T-cell (primary cell): ENCODE results near the gene STARD8. TPM values are rescaled to one million over a fixed set of nuclear protein-coding genes. Genes with fewer than 3 reads are reported as not detected.

Experiments
- ATAC-seq, 4 experiments: fragments of 200-7000 bp in 3 of 4; fragments of 150-1000 bp in 1 of 4; cut with Tn5 transposase; replicated peaks in 1 of 4; 1 replicate in 3 of 4; 2 replicates in 1 of 4; pipeline ENCODE4 v1.10.0; 2021; ENCODE audit warnings: moderate library complexity in 3 of 4, mild to moderate bottlenecking in 2 of 4, moderate number of reproducible peaks in 1 of 4
- CTCF ChIA-PET, 2 donors: fragments of 300-600 bp; sonication (Branson Sonifier 250); formaldehyde crosslinking; loops; one replicate each; lab custom pipeline; 2022; ENCODE audit warnings: antibody characterized with exemption in 2 of 2; lab: Charles Lee
- POLR2A ChIA-PET, 2 donors: fragments of 300-600 bp; sonication (Branson Sonifier 250); formaldehyde crosslinking; loops; one replicate each; lab custom pipeline; 2022; ENCODE audit warnings: antibody characterized with exemption in 2 of 2; lab: Charles Lee
- DNase-seq, 35 experiments: peaks; one replicate each; pipeline versions ENCODE4 v3.0.0 to v3.0.0-alpha.2; 2013 to 2023
- H3K27ac ChIP-seq: one replicate; pipeline ENCODE4 v1.5.1; 2013; ENCODE audit warnings: low read length
- H3K27me3 ChIP-seq, 2 experiments: replicated peaks in 1 of 2; 1 replicate in 1 of 2; 2 replicates in 1 of 2; pipeline versions ENCODE4 v1.6.1 to v1.7.0; 2013; ENCODE audit warnings: low read length in 1 of 2, mixed read lengths in 1 of 2; ENCODE audit not compliant: control insufficient read depth in 2 of 2, insufficient read depth in 2 of 2; ENCODE audit errors: extremely low read depth in 1 of 2
- H3K36me3 ChIP-seq, 2 donors: 1 replicate in 1 of 2; 2 replicates in 1 of 2; pipeline versions ENCODE4 v1.6.1 to v1.7.0; 2013; ENCODE audit warnings: low read length in 1 of 2; ENCODE audit not compliant: control insufficient read depth in 2 of 2, insufficient read depth in 1 of 2; ENCODE audit errors: extremely low read depth in 1 of 2
- H3K4me1 ChIP-seq, 2 experiments: 1 replicate in 1 of 2; 2 replicates in 1 of 2; pipeline versions ENCODE4 v1.6.1 to v1.7.0; 2013; ENCODE audit warnings: low read length in 2 of 2, mixed read lengths in 1 of 2; ENCODE audit not compliant: insufficient read depth in 2 of 2, control insufficient read depth in 1 of 2; ENCODE audit errors: extremely low read depth in 1 of 2
- H3K4me3 ChIP-seq, 2 donors: 1 replicate in 1 of 2; 2 replicates in 1 of 2; pipeline versions ENCODE4 v1.5.1 to v1.7.0; 2013; ENCODE audit warnings: mild to moderate bottlenecking in 2 of 2, low read length in 1 of 2, moderate library complexity in 1 of 2; ENCODE audit not compliant: control insufficient read depth in 1 of 2; ENCODE audit errors: extremely low read depth in 1 of 2
- H3K9me3 ChIP-seq: 2 replicates; pipeline ENCODE4 v1.7.0; 2013
- H3K27ac Mint-ChIP-seq, 2 donors: one replicate each; pipeline ENCODE4 v1.8.0; 2020 to 2021; ENCODE audit warnings: mild to moderate bottlenecking in 2 of 2, mixed read lengths in 2 of 2
- H3K27me3 Mint-ChIP-seq, 2 donors: one replicate each; pipeline ENCODE4 v1.8.0; 2021 to 2022; ENCODE audit warnings: mixed read lengths in 2 of 2
- H3K36me3 Mint-ChIP-seq: one replicate; pipeline ENCODE4 v1.8.0; 2021; ENCODE audit warnings: mixed read lengths
- H3K4me1 Mint-ChIP-seq, 3 donors: one replicate each; pipeline ENCODE4 v1.8.0; 2020 to 2022; ENCODE audit warnings: mixed read lengths in 3 of 3, mild to moderate bottlenecking in 1 of 3
- H3K4me3 Mint-ChIP-seq, 3 donors: one replicate each; pipeline ENCODE4 v1.8.0; 2020 to 2022; ENCODE audit warnings: mild to moderate bottlenecking in 3 of 3, mixed read lengths in 3 of 3, moderate library complexity in 3 of 3
- H3K9me3 Mint-ChIP-seq, 3 donors: one replicate each; pipeline ENCODE4 v1.8.0; 2020 to 2022; ENCODE audit warnings: mixed read lengths in 3 of 3
- WGBS: methylation state at CpG from one replicate; pipeline ENCODE4 v1.1.5; 2013; ENCODE audit warnings: missing lambda C conversion rate; ENCODE audit not compliant: insufficient coverage; 5-methylcytosine and 5-hydroxymethylcytosine counted together
- total RNA-seq, 35 experiments: library from RNA in 6 of 35; stranded (reverse) in 6 of 35; fragments of 120-200 nt in 1 of 35; gene quantifications; one replicate each; pipeline versions ENCODE4 v1.2.1 to v1.2.4 and lab custom pipeline; 2013 to 2026

Gene STARD8
- total RNA-seq, 5 donors from 2014 or later (not counting 1 experiment from before 2014, with no cell fraction given), result 0.13 to 0.64 (median 0.25) TPM

DNA sequence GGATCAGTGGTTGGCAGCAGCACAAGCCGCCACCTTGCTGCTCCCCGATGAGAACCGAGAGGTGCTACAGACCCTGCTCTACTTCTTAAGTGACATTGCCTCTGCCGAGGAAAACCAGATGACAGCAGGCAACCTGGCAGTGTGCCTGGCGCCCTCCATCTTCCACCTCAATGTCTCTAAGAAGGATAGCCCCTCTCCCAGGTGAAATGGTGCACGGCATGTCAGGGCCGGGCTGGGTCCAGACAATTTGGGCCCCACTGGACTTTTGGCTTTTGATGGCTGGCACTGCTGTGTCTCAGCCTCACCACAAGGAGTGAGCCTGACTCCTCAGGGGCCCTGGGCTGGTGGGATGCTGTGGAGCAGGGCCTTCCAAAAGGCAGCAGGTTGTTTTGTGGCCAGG is 74.1 kb downstream of the STARD8 start:
- ATAC-seq, result no peak
- no peak overlapping the region for H3K27ac Mint-ChIP-seq
- CTCF ChIA-PET, result no interaction called here
- no peak overlapping the region for H3K27ac ChIP-seq
- H3K27me3 ChIP-seq, result peaks cover 0 to 5% of the 10 kb centered on the region in 2 experiments
- no peak for DNase-seq
- no peaks in the 10 kb centered on the region for H3K36me3 ChIP-seq
- H3K4me3 ChIP-seq, result no peak overlapping the region
- H3K36me3 Mint-ChIP-seq, result no peaks in the 10 kb centered on the region
- H3K4me1 ChIP-seq, result no peaks in the 10 kb centered on the region
- no peaks in the 10 kb centered on the region for H3K27me3 Mint-ChIP-seq
- POLR2A ChIA-PET, result no interaction called here
- no peaks in the 10 kb centered on the region for H3K4me1 Mint-ChIP-seq
- no peaks in the 10 kb centered on the region for H3K9me3 ChIP-seq
- 100% methylated on average over 1 of the region's 7 CpGs for WGBS
- no peaks in the 10 kb centered on the region for H3K9me3 Mint-ChIP-seq
- H3K4me3 Mint-ChIP-seq, result no peak overlapping the region

DNA sequence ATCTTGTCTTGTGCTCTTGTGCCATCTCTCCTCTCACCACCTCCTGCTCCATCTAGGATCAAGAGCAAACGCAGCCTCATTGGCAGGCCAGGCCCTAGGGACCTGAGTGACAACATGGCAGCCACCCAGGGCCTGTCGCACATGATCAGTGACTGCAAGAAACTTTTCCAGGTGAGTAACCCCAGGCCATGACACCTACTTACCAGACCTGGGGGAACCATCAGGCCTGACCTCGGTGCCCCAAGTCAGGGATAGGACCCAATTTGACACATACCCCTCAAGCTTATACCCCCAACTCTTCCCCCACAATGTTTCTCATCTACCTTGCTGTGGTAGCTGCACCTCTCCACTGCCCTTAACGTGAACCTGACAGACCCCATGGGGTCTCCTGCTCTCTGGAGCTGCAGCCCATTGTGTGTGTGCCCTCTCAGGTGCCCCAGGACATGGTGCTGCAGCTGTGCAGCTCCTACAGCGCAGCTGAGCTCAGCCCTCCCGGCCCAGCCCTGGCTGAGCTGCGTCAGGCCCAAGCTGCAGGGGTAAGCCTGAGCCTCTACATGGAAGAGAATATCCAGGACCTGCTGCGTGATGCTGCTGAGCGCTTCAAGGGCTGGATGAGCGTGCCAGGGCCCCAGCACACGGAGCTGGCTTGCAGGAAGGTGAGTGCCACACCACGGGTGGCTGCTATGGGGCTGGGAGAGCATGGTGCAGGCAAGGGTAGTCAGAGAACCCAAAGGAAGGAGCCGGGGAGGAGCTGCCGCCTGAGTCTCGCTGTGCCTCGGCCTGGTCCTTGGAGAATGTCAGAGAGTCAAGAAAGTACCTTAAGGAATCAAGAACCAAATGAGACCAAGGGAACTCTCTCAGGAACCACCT is 74.8 kb downstream of the STARD8 start:
- 87% methylated on average over 5 of the region's 16 CpGs for whole genome bisulfite sequencing
- Mint-ChIP-seq H3K36me3 (no peaks in the 10 kb centered on the region), H3K27me3 (peaks cover 0 to 2% of the 10 kb centered on the region in 2 donors), H3K4me1 (no peaks in the 10 kb centered on the region), H3K27ac (no peak overlapping the region), H3K9me3 (no peaks in the 10 kb centered on the region), H3K4me3 (no peak overlapping the region)
- Histone ChIP-seq H3K27ac (no peak overlapping the region), H3K4me3 (no peak overlapping the region), H3K36me3 (no peaks in the 10 kb centered on the region), H3K4me1 (no peaks in the 10 kb centered on the region), H3K9me3 (no peaks in the 10 kb centered on the region), H3K27me3 (peaks cover 0 to 5% of the 10 kb centered on the region in 2 experiments)
- ATAC-seq (no peak), DNase-seq (no peak)
- CTCF ChIA-PET, result no interaction called here
- POLR2A ChIA-PET, result no interaction called here

DNA sequence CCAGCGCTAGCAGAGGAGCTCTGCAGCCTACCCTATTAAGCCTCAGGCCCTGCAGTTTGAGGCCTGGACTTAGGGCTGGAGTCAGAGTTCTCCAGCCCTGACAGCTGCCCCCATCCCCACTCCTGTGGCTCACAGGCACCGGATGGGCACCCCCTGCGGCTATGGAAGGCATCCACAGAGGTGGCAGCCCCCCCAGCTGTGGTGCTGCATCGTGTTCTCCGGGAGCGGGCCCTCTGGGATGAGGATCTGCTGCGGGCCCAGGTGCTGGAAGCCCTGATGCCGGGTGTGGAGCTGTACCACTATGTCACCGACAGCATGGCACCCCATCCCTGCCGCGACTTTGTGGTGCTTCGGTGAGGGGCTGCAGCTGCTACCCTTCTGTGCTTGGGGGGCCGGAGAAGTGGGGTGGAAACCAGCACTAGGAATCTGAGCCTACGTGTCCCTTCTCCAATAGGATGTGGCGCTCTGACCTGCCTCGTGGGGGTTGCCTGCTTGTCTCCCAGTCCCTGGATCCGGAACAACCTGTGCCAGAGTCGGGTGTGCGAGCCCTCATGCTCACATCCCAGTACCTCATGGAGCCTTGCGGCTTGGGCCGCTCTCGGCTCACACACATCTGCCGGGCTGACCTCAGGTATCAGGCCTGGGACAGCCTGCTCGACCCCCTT is 76.2 kb downstream of the STARD8 start:
- DNase-seq (no peak), ATAC-seq (no peak)
- no peaks in the 10 kb centered on the region for H3K9me3 Mint-ChIP-seq
- H3K36me3 Mint-ChIP-seq, result no peaks in the 10 kb centered on the region
- H3K4me3 Mint-ChIP-seq, result no peak overlapping the region
- H3K4me1 Mint-ChIP-seq, result no peaks in the 10 kb centered on the region
- Histone ChIP-seq H3K4me1 (no peaks in the 10 kb centered on the region), H3K4me3 (no peak overlapping the region), H3K27ac (no peak overlapping the region), H3K27me3 (peaks cover 0 to 5% of the 10 kb centered on the region in 2 experiments), H3K36me3 (no peaks in the 10 kb centered on the region), H3K9me3 (no peaks in the 10 kb centered on the region)
- no peak overlapping the region for H3K27ac Mint-ChIP-seq
- H3K27me3 Mint-ChIP-seq, result peaks cover 0 to 5% of the 10 kb centered on the region in 2 donors
- POLR2A ChIA-PET, result no interaction called here
- WGBS, result 93% methylated on average over 11 of the region's 24 CpGs
- CTCF ChIA-PET, result interaction anchor here in 1 of 2 donors (0.6 kb wide), 1 partner anchor 507 kb away, joined by 3 read pairs; no protein-coding TSS in a partner anchor

DNA sequence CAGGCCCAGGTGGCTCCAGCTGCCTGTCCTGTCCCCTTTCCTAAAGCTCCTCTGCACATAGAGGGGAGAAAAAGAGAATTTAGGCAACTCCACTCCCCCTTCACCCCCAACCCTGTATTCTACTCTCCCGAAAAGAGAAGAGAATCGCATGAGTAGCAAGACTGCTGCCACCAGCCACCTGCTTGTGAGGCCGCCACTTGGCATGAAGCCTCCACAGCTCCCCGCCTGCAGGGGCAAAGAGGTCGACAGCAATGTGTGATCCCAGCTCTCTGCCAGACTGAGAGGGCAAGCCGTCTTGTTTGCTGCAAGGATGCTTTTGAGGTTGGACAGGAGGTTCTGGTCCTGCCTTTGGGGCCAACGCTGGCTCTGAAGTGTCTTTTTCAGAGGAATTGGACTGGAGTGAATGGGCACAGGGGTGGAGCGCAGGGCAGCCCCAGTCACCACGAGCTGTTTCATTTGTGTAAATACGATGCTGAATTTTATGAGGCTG is 77.1 kb downstream of the STARD8 start:
- H3K36me3 ChIP-seq, result no peaks in the 10 kb centered on the region
- H3K9me3 Mint-ChIP-seq, result no peaks in the 10 kb centered on the region
- DNase-seq, result no peak
- no peaks in the 10 kb centered on the region for H3K36me3 Mint-ChIP-seq
- CTCF ChIA-PET, result no interaction called here
- no peak overlapping the region for H3K27ac Mint-ChIP-seq
- no peak overlapping the region for H3K4me3 ChIP-seq
- no peak for ATAC-seq
- H3K27ac ChIP-seq, result no peak overlapping the region
- H3K27me3 Mint-ChIP-seq, result peaks cover 0 to 8% of the 10 kb centered on the region in 2 donors
- peaks cover 0 to 5% of the 10 kb centered on the region in 2 experiments for H3K27me3 ChIP-seq
- H3K4me1 Mint-ChIP-seq, result no peaks in the 10 kb centered on the region
- H3K9me3 ChIP-seq, result no peaks in the 10 kb centered on the region
- 76% methylated on average over 7 of the region's 10 CpGs for WGBS
- POLR2A ChIA-PET, result no interaction called here
- H3K4me3 Mint-ChIP-seq, result no peak overlapping the region
- H3K4me1 ChIP-seq, result no peaks in the 10 kb centered on the region

DNA sequence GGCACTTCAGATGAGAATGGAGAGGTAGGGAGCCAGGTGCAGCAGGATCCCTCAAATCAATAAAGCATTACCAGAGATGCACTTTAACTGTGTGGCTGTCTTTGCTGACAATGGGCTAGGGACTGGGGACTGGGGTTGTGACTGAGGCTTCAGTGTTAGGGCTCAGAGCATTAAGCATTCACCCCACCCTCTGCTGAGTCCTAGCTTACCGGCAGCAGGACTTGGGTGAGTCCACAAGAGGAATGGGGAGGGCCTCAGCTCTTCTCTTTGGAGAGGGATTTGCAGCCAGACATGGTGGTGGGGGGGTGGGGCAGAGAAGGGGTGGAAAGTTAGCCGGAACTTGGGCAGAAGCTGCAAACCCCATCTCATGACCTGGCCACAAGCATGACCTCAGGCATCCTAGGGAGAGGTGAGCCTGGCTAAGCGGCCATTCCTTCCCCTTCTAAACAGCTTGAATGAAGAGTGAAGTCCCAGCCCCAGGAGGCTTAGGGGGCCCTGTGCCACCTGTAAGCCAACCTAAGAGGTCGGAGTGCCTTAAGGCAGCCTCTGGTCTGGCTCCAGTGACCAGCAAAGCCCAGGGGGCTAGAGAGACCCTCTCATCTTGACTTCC is 78.4 kb downstream of the STARD8 start:
- ATAC-seq, result no peak
- no peak for DNase-seq
- H3K27me3 ChIP-seq, result peaks cover 0 to 5% of the 10 kb centered on the region in 2 experiments
- CTCF ChIA-PET, result no interaction called here
- H3K9me3 ChIP-seq, result no peaks in the 10 kb centered on the region
- no peaks in the 10 kb centered on the region for H3K9me3 Mint-ChIP-seq
- POLR2A ChIA-PET, result no interaction called here
- H3K4me3 Mint-ChIP-seq, result no peak overlapping the region
- no peaks in the 10 kb centered on the region for H3K36me3 ChIP-seq
- H3K4me1 Mint-ChIP-seq, result no peaks in the 10 kb centered on the region
- H3K27ac ChIP-seq, result no peak overlapping the region
- H3K27me3 Mint-ChIP-seq, result peaks cover 0 to 11% of the 10 kb centered on the region in 2 donors
- no peaks in the 10 kb centered on the region for H3K36me3 Mint-ChIP-seq
- no peak overlapping the region for H3K4me3 ChIP-seq
- no peaks in the 10 kb centered on the region for H3K4me1 ChIP-seq
- no peak overlapping the region for H3K27ac Mint-ChIP-seq
- WGBS, result no CpG with 5 or more reads among the region's 4 CpGs

DNA sequence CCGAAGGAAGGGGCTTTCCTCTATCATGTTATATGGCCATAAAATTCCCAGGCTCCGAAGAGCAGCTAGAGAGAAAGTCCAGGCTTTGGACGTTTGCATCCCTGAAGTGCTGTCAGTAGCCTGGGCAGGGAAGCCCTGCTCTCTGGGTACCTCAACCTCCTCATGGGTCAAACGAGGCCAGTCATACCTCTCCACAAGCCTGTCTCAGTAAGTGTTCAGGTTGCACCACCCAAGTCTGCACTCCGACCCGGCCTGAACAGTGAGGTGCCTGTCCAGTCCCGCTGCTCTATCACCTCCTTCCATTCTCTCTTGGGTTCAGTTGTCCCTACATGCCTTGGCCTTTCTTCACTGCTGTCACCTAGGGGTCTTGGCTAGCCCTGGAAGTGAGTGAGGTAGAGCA is 78.9 kb downstream of the STARD8 start:
- DNase-seq (no peak), ATAC-seq (no peak)
- no peak overlapping the region for H3K4me3 Mint-ChIP-seq
- no peak overlapping the region for H3K4me3 ChIP-seq
- 60% methylated on average over 2 of the region's 7 CpGs for WGBS
- H3K9me3 ChIP-seq, result no peaks in the 10 kb centered on the region
- H3K27ac Mint-ChIP-seq, result no peak overlapping the region
- no peaks in the 10 kb centered on the region for H3K36me3 ChIP-seq
- no peaks in the 10 kb centered on the region for H3K4me1 ChIP-seq
- CTCF ChIA-PET, result no interaction called here
- POLR2A ChIA-PET, result no interaction called here
- H3K27ac ChIP-seq, result no peak overlapping the region
- no peaks in the 10 kb centered on the region for H3K9me3 Mint-ChIP-seq
- H3K36me3 Mint-ChIP-seq, result no peaks in the 10 kb centered on the region
- peaks cover 0 to 15% of the 10 kb centered on the region in 2 donors for H3K27me3 Mint-ChIP-seq
- H3K4me1 Mint-ChIP-seq, result no peaks in the 10 kb centered on the region
- H3K27me3 ChIP-seq, result peaks cover 0 to 5% of the 10 kb centered on the region in 2 experiments
